ENCODE data around the gene ZFP36. TPM values are rescaled to one million over a fixed set of nuclear protein-coding genes. Genes with fewer than 3 reads are reported as not detected.

Gene ZFP36
- total RNA-seq, 1 experiment from 2014 or later: 17.3 TPM

GRCh38 chr19:39411832-39412099, 5.1 kb downstream of the ZFP36 start:
- ATAC-seq: peak; percentile 8
- Mint-ChIP-seq H3K27me3 (ENCODE audit: low read depth) (no peaks in the 10 kb centered on the region), H3K4me3 (peak overlapping the region; percentile 99), H3K4me1 (peaks cover 47% of the 10 kb centered on the region), H3K9me3 (no peaks in the 10 kb centered on the region), H3K27ac (peak overlapping the region; percentile 84), H3K36me3 (peaks cover 8% of the 10 kb centered on the region; the same call in 1 of the 2 replicates)
- CTCF ChIA-PET: interaction anchor here (0.6 to 2.3 kb wide), 11 partner anchors 11 to 64 kb away, joined by 3 to 43 read pairs (median 4); partner anchors contain the start of genes MED29, PAF1 and RPS16
- TF ChIP-seq ETV6 (CRISPR knock-in tag; IDR thresholded peaks at IDR 0.05): no peak
- TF ChIP-seq ZMAT4 (CRISPR knock-in tag; IDR thresholded peaks at IDR 0.05): no peak
- TF ChIP-seq, protein P1, sequence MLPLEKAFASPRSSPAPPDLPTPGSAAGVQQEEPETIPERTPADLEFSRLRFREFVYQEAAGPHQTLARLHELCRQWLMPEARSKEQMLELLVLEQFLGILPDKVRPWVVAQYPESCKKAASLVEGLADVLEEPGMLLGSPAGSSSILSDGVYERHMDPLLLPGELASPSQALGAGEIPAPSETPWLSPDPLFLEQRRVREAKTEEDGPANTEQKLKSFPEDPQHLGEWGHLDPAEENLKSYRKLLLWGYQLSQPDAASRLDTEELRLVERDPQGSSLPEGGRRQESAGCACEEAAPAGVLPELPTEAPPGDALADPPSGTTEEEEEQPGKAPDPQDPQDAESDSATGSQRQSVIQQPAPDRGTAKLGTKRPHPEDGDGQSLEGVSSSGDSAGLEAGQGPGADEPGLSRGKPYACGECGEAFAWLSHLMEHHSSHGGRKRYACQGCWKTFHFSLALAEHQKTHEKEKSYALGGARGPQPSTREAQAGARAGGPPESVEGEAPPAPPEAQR (CRISPR knock-in tag; IDR thresholded peaks at IDR 0.05): no peak
- no peak for TF ChIP-seq AR (CRISPR knock-in tag; IDR thresholded peaks at IDR 0.05)
- TF ChIP-seq, protein P2, sequence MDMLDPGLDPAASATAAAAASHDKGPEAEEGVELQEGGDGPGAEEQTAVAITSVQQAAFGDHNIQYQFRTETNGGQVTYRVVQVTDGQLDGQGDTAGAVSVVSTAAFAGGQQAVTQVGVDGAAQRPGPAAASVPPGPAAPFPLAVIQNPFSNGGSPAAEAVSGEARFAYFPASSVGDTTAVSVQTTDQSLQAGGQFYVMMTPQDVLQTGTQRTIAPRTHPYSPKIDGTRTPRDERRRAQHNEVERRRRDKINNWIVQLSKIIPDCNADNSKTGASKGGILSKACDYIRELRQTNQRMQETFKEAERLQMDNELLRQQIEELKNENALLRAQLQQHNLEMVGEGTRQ (CRISPR knock-in tag; IDR thresholded peaks at IDR 0.05): no peak
- TF ChIP-seq CTCF (IDR thresholded peaks at IDR 0.05): peak; percentile 91
- TF ChIP-seq ZNF423 (CRISPR knock-in tag; IDR thresholded peaks at IDR 0.05): peak; percentile 34; the same call in 1 of the 2 replicates
- TF ChIP-seq SOX15 (CRISPR knock-in tag; IDR thresholded peaks at IDR 0.05): no peak
- no peak for TF ChIP-seq ESRRA (CRISPR knock-in tag; IDR thresholded peaks at IDR 0.05; ENCODE audit: borderline replicate concordance)
- TF ChIP-seq MYBL2 (CRISPR knock-in tag; IDR thresholded peaks at IDR 0.05): no peak
- no peak for TF ChIP-seq SMAD3 (CRISPR knock-in tag; IDR thresholded peaks at IDR 0.05; ENCODE audit: borderline replicate concordance)
- no peak for TF ChIP-seq MXD4 (CRISPR knock-in tag; IDR thresholded peaks at IDR 0.05; ENCODE audit: borderline replicate concordance)
- no peak for TF ChIP-seq TP53 (CRISPR knock-in tag; IDR thresholded peaks at IDR 0.05)
- TF ChIP-seq CREM (CRISPR knock-in tag; IDR thresholded peaks at IDR 0.05): no peak
- TF ChIP-seq, protein P3, sequence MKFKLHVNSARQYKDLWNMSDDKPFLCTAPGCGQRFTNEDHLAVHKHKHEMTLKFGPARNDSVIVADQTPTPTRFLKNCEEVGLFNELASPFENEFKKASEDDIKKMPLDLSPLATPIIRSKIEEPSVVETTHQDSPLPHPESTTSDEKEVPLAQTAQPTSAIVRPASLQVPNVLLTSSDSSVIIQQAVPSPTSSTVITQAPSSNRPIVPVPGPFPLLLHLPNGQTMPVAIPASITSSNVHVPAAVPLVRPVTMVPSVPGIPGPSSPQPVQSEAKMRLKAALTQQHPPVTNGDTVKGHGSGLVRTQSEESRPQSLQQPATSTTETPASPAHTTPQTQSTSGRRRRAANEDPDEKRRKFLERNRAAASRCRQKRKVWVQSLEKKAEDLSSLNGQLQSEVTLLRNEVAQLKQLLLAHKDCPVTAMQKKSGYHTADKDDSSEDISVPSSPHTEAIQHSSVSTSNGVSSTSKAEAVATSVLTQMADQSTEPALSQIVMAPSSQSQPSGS (CRISPR knock-in tag; IDR thresholded peaks at IDR 0.05; ENCODE audit: borderline replicate concordance, low read depth): no peak
- TF ChIP-seq ZNF263 (CRISPR knock-in tag; IDR thresholded peaks at IDR 0.05; ENCODE audit: low read depth): no peak
- no peak for TF ChIP-seq NR1H2 (CRISPR knock-in tag; IDR thresholded peaks at IDR 0.05)
- no peak for TF ChIP-seq ZBTB21 (CRISPR knock-in tag; IDR thresholded peaks at IDR 0.05; ENCODE audit: borderline replicate concordance)
- POLR2A ChIA-PET: interaction anchor here (0.5 to 2.3 kb wide), 7 partner anchors 8 to 80 kb away, joined by 5 to 11 read pairs (median 8); partner anchors contain the start of genes MED29, PAF1 and RPS16
- DNase-seq (ENCODE audit: low spot score): peak; percentile 90
